ENCODE results near the gene ATF4.
"Not testable (repeated sequence)": the region's sequence is repeated elsewhere in the genome, so short reads cannot be mapped to it uniquely, and the experiment has no call there.

Gene ATF4

DNA sequence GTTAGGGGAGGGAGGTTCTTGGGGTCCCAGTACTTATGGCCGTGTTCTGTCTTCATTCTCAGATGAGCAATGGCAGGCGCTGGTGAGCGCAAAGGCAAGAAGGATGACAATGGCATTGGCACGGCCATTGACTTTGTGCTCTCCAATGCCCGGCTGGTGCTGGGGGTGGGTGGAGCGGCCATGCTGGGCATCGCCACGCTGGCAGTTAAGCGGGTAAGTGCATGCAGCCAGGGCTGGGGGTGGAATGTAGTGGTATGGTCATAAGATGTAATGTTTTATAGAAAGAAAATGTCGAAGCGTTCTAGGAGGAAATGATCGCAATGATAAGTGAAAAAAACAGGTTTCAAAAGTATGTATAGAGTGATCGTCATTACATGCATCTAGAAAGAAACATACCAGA, 9.1 kb upstream of the ATF4 start:
- no peak for DNase-seq

- no peak for DNase-seq
Observed at GRCh38 chr22:39512026-39512425, 8.3 kb upstream of the ATF4 start.

GRCh38 chr22:39513791-39514190, 6.6 kb upstream of the ATF4 start:
- DNase-seq, result no peak

- peak; percentile 71 for DNase-seq
Observed at GRCh38 chr22:39514373-39514973, 5.9 kb upstream of the ATF4 start.

DNA sequence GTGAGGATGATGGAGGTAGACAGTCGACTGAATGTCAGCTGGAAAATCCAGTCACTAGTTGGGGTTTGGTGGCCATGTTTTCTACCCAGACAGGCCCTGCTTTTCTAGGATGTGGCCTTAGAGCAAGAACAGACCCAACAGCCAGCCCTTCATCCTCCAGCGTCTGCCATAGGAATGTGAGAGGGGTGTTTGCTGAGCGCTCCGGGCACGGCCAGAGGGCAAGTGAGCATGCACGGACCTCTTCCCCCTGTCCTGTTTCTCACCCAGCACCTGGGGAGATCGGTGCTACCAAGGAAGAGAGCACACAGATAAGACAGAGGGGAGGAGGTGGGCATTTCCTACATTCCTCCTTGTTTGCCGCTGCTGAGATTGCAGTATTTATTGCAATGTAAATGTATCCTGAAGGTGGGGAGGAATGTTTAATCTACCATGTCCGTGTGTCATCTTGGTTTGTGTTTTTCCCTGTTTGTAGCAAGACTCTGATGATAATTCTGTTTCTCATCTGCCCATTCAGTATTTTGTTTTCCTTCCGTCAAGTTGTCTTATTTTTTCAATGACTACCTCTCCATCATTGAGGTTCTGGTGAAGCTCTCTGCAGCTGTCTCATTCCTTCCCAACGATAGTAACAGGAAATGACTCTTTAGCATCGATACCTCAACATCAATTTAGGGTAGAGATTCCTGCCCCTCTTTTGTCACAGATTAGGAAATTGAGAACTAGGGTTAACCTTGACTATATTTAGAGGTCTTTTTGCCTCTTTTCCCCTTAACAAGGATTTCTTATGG, 4.9 kb upstream of the ATF4 start:
- no peak for DNase-seq

DNA sequence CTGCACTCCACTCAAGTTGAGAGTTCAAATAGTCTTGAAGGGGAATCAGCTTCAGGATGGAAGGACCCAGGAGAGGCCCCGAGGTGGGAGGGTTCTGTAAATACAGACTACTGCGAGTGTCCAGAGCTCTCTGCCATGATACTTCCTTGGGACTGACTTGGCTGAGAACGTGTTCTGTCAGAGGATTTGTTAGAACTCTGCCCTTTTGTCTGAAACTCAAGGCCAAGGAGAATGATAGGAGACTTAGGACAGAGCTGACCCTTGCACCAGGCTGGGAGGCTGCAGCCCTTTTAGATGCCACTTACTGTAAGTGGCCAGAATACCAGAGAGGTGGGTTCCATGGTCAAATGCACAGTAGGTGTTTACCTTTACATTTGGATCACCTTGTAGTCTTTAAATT, 2.9 kb upstream of the ATF4 start:
- DNase-seq, result no peak

- DNase-seq, result peak; percentile 35 to 58
Observed at GRCh38 chr22:39518144-39518786, 2.1 kb upstream of the ATF4 start.

- DNase-seq, result peak; percentile 31 to 40
Observed at GRCh38 chr22:39518996-39519680, 1.2 kb upstream of the ATF4 start.

GRCh38 chr22:39519681-39520225, 609 bp upstream of the ATF4 start:
- DNase-seq, result peak; percentile 99

- DNase-seq, result peak; percentile 88 to 94
Observed at GRCh38 chr22:39521106-39521885, 934 bp downstream of the ATF4 start.

DNA sequence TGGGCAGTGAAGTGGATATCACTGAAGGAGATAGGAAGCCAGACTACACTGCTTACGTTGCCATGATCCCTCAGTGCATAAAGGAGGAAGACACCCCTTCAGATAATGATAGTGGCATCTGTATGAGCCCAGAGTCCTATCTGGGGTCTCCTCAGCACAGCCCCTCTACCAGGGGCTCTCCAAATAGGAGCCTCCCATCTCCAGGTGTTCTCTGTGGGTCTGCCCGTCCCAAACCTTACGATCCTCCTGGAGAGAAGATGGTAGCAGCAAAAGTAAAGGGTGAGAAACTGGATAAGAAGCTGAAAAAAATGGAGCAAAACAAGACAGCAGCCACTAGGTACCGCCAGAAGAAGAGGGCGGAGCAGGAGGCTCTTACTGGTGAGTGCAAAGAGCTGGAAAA, 1.7 kb downstream of the ATF4 start:
- DNase-seq, result not testable (repeated sequence)

DNA sequence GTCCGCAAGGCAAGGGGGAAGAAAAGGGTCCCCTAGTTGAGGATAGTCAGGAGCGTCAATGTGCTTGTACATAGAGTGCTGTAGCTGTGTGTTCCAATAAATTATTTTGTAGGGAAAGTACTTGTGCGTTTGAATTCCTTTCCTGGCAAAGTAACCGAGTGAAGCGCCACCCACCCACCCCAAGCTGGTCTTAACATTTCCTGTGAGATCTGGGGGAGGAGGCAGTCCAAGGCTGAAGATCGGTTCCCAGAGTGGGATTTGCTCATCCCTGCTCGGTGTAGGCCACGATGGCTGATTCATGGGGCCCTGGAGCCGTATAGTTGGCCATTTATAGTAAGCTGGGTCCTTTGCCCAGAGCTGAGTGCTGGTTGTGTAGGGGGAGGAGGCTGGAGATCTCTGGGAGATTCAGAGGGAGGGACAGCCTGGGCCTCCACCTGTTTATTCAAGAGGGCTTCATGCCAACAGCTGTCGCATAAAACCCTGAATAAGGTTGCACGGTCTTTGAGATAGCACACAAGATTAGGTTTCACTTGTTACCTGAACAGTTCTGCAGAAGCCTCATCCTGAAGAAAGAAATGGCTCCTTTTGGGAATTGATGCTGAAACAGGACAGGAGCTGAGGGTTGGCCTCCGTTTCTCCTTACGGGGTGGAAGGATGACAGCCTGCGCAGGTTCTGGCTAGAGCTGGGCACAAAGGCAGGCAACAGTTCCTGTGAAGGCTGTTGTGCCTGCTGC, 2.4 kb downstream of the ATF4 start:
- peak in 1 of 2 donors; percentile 32 for DNase-seq

- DNase-seq, result no peak
Observed at GRCh38 chr22:39524089-39524752, 3.9 kb downstream of the ATF4 start.

- no peak for DNase-seq
Observed at GRCh38 chr22:39524753-39525657, 4.6 kb downstream of the ATF4 start.

DNA sequence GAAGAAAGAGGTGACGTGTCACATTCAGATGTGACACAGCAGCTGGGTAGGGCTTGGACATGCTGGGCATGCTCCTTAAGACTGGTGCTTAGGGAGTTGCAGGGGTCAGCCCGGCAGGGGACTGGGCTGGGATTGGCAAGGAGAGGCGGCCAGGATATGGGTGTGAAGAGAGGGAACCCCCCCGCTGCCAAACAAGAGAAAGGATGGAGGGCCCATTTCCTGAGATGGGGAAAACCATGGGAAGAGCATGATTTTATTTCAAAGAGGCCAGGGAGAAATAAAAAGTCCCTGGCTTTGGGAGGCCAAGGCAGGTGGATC, 5.3 kb downstream of the ATF4 start:
- DNase-seq, result no peak

DNA sequence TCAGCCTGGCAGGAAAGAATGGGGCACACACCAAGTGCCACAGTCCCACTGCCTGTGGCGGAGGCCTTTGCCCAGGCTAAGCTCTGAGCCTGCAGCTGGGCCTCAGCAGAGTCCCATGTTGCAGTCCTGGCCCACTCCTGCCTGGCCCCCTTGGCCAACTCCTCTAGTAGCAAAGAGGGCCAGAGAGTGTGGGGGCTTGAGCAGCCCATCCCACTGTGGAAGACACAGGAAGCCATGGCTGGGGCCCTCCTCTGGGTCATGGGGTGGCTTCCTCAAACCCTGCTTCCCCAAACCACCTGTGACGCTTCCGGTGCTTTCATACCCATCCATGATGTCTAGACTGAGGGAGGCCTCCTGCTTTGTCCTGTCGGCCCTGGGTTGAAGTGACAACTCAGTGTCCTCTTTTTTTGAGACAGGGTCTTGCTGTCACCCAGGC, 6.4 kb downstream of the ATF4 start:
- DNase-seq, result peak; percentile 30 to 58

DNA sequence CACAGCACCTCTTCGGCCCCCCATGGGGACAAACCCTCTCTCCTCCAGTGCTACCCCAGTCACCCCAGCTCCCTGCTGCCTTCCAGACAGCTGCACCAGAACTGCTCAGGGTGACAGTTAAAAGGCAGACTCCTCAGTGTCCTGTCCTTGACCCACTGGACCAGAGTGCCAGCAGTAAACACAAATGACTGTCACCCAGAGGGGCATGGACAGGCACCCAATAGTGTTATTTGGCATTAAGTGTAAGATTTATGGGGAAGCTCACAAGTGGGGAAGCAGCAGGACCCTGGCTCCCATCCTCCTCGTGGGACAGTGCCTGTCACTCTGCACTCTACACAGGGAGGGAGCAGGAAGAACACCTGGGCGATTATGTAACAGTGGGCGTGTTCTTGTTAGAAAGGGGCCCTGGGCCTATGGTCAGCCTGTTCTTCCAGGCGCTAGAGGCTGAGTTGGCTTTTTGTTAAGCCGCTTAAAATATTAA, 7.2 kb downstream of the ATF4 start:
- DNase-seq, result no peak

GRCh38 chr22:39528080-39528661, 7.8 kb downstream of the ATF4 start:
- no peak for DNase-seq

Data from inflammatory macrophage (primary cell).